ENCODE measurements around the gene SAPCD1.
A peak's percentile ranks its signal among the peaks of the same experiment; 100 is the strongest.

SAPCD1 gene

DNA sequence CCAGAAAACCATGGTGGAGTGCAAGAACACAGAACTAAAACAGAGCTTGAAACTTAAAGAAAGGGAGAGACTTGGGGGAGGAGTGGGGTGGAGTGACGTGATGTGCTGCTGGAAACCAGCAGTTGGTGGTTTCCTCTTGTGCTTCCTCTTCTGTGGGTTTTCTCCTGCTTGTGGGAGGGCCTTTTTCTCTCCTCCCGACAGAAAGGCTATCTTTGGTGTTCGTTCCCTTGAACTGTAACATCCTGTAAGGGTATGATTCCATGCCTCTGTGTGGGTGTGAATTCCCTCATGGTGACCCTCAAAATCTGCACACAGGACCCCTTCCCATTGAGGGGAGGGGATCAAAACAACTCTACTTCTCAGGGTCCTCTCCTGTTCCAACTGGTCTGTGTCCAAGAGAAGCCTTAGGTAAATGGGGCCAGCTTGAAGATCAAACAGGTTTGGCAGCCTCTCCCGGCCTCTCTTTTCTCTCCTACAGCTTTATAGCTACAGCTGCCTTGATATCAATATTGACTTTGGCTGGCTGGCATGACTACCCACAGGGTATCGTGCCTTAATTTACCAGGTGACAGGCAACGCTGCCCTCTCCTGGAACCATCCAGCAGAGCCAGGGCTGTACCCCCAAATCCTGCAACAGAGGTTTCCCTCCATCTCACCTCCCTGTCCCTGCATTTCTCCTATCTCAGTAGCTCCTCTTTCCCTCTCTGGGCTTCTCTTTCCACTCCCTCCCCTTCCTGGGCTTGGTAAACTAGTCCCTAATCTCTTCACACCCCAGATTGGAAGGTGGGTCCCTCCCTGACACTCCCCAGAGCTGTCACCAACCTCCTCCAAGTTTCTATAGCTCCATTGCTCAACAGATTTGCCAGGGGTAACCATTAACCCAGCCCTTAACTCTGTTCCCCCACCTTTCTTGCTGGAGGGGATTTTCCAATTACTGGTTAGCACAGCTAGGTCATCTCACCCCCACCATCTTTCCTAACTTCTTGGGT is 24.2 kb upstream of the SAPCD1 start:
- peaks cover 56% of the 10 kb centered on the region for H3K4me1 Mint-ChIP-seq
- H3K36me3 Mint-ChIP-seq: peaks cover 10% of the 10 kb centered on the region
- H3K9me3 Mint-ChIP-seq: no peaks in the 10 kb centered on the region
- H3K27ac Mint-ChIP-seq: peak overlapping the region; percentile 66
- H3K4me3 Mint-ChIP-seq: peak overlapping the region; percentile 96
- H3K27me3 Mint-ChIP-seq: no peaks in the 10 kb centered on the region

DNA sequence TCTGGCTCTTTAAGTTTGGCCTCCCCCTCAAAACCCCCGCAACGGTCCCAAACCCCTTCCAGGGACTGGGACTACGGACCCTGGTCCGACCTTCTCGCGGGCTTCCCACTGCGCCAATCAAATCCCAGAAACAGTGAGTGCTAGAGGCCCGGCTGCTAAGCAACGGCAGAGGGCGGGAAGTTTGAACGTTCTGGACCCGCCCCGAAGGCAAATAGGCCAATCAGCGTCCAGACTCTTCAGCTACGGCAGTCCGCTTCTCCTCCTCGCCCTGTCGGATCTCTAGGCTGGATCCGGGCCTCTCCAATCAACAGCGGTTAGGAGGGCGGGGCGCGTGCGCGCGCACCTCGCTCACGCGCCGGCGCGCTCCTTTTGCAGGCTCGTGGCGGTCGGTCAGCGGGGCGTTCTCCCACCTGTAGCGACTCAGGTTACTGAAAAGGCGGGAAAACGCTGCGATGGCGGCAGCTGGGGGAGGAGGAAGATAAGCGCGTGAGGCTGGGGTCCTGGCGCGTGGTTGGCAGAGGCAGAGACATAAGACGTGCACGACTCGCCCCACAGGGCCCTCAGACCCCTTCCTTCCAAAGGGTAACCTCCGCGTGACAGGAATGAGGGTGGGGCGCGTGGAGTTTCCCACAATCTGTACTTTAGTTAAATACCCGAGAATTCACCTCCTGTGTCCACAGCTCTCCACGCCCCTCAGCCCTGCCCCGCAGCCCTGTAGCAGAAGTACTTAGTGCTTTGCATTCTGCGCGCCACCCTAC is 22.6 kb upstream of the SAPCD1 start, which contains the start of gene MSH5:
MSH5 (plus strand) TSS at position 367 of the 758 bp plus-strand sequence. CDS start 462 bp downstream, outside the sequence.
- peak within 1 kb of the TSS; percentile 94 for H3K27ac Mint-ChIP-seq
- H3K4me3 Mint-ChIP-seq: peak within 1 kb of the TSS; percentile 98
- H3K9me3 Mint-ChIP-seq: no peaks in the 10 kb centered on the region
- peaks cover 43% of the 10 kb centered on the region for H3K4me1 Mint-ChIP-seq
- H3K27me3 Mint-ChIP-seq: no peaks in the 10 kb centered on the region
- peaks cover 10% of the 10 kb centered on the region for H3K36me3 Mint-ChIP-seq

DNA sequence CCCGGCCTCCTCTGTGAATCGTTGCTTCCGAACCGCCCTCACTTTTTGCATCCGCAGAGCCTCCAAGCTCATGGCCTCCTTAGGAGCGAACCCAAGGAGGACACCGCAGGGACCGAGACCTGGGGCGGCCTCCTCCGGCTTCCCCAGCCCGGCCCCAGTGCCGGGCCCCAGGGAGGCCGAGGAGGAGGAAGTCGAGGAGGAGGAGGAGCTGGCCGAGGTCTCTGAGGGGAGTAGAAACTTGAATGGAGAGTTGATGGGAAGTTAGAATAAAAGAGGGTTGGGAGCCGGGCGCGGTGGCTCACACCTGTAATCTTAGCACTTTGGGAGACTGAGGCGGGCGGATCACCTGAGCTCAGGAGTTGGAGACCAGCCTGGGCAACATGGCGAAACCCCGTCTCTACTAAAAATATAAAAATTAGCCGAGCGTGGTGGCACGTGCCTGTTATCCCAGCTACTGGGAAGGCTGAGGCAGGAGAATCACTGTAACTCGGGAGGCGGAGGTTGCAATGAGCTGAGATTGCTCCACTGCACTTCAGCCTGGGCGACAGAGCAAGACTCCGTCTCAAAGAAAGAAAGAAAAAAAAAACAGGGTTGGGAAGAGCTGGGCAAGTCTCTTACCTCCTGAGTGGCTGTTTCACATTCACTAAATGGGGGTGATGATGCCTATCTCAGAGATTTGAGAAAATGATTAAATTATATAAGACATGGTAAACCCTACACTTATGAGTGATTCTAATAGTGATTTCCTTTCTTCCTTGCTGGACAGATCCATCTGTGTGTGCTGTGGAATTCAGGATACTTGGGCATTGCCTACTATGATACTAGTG is 21.8 kb upstream of the SAPCD1 start:
- Mint-ChIP-seq H3K36me3 (peaks cover 10% of the 10 kb centered on the region), H3K4me3 (peak overlapping the region; percentile 98), H3K9me3 (no peaks in the 10 kb centered on the region), H3K4me1 (peaks cover 43% of the 10 kb centered on the region), H3K27ac (peak overlapping the region; percentile 94), H3K27me3 (no peaks in the 10 kb centered on the region)

DNA sequence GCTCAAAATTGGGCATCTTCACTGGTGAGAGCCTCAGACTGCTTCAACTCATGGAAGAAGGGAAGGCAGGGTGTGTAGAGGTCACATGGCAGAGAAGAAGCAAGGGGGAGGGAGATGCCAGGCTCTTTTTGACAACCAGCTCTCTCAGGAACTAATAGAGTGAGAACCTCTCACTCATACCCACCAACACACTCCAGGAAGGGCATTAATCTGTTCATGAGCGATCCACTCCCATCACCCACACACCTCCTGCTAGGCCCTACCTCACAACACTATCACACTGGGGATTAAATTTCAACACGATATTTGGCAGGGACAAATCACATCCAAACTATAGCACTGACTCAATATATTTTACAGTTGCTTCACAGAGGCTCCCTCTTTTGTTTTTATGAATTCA is 20.6 kb upstream of the SAPCD1 start:
- peak overlapping the region; percentile 65 for H3K4me3 Mint-ChIP-seq
- H3K27ac Mint-ChIP-seq: no peak overlapping the region
- no peaks in the 10 kb centered on the region for H3K27me3 Mint-ChIP-seq
- H3K36me3 Mint-ChIP-seq: peaks cover 10% of the 10 kb centered on the region
- no peaks in the 10 kb centered on the region for H3K9me3 Mint-ChIP-seq
- peaks cover 39% of the 10 kb centered on the region for H3K4me1 Mint-ChIP-seq

DNA sequence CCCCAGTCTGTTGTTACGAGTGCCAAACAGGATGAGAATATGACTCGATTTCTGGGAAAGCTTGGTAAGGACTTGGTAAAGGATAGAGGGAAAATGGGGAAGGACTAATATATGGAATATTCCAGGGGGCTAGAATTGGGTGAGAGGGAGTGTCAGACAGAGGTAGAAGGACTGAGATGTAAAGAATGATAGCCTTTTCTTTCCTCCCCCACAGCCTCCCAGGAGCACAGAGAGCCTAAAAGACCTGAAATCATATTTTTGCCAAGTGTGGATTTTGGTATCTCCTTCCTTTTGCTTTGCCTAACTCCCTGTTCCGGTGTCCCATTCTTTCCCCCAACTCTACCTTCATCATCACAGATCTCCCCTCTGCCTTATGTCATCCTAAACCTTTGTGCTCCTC is 19.6 kb upstream of the SAPCD1 start:
- H3K27ac Mint-ChIP-seq: no peak overlapping the region
- no peak overlapping the region for H3K4me3 Mint-ChIP-seq
- peaks cover 10% of the 10 kb centered on the region for H3K36me3 Mint-ChIP-seq
- no peaks in the 10 kb centered on the region for H3K27me3 Mint-ChIP-seq
- no peaks in the 10 kb centered on the region for H3K9me3 Mint-ChIP-seq
- H3K4me1 Mint-ChIP-seq: peaks cover 28% of the 10 kb centered on the region

DNA sequence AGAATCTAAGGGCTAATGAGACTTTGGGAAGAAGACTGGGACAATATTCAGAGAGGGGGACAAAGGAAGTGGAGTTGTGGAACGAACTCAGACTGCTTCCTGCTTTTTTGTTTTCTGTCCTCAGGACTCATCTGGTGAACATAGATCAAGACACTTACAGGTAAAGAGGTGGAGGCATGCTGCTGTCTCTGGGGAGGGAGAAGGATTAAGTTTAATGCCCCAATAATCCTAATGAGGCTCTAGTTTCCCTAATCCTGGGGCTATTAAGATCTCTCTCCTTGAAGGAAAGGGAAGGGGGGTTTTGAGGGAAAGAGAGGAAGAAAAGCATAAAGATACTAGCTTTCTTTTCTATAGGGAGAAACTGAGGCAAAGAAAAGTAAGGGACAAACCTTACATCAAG is 18.0 kb upstream of the SAPCD1 start:
- no peak overlapping the region for H3K4me3 Mint-ChIP-seq

DNA sequence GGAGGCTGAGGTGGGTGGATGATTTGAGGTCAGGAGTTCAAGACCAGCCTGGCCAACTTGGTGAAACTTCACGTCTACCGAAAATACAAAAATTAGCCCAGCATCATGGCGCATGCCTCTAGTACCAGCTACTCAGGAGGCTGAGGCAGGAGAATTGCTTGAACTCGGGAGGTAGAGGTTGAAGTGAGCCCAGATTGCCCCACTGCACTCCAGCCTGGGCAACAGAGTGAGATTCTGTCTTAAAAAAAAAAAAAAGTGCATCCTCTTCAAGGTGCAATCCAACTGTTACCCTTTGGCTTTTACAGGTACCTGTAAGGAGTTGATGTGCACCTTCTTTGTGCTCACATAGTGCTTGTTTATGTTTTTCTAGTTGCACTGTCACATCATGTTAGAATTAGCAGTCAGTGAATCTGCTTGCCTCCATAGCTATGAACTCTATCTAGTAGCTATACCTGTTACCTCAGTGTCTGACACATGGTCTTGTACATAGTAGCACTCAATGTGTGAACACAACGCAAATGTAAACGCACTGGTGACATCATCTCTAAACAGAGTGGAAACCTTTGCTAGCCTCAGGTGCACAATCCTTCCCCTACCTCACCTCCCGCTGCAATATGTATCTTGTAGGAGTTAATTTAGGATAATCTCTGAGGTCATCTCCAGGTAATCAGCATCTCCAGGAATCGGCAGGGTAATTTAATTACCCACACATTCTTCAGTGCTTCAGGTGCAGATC is 13.0 kb upstream of the SAPCD1 start:
- H3K9me3 Mint-ChIP-seq: no peaks in the 10 kb centered on the region
- no peaks in the 10 kb centered on the region for H3K36me3 Mint-ChIP-seq
- no peak overlapping the region for H3K4me3 Mint-ChIP-seq
- no peaks in the 10 kb centered on the region for H3K4me1 Mint-ChIP-seq
- no peak overlapping the region for H3K27ac Mint-ChIP-seq
- H3K27me3 Mint-ChIP-seq: no peaks in the 10 kb centered on the region

More for the DNA sequence above, 18.0 kb upstream of the SAPCD1 start:
- peaks cover 10% of the 10 kb centered on the region for H3K36me3 Mint-ChIP-seq
- no peaks in the 10 kb centered on the region for H3K27me3 Mint-ChIP-seq
- peaks cover 13% of the 10 kb centered on the region for H3K4me1 Mint-ChIP-seq
- H3K27ac Mint-ChIP-seq: no peak overlapping the region
- H3K9me3 Mint-ChIP-seq: no peaks in the 10 kb centered on the region

DNA sequence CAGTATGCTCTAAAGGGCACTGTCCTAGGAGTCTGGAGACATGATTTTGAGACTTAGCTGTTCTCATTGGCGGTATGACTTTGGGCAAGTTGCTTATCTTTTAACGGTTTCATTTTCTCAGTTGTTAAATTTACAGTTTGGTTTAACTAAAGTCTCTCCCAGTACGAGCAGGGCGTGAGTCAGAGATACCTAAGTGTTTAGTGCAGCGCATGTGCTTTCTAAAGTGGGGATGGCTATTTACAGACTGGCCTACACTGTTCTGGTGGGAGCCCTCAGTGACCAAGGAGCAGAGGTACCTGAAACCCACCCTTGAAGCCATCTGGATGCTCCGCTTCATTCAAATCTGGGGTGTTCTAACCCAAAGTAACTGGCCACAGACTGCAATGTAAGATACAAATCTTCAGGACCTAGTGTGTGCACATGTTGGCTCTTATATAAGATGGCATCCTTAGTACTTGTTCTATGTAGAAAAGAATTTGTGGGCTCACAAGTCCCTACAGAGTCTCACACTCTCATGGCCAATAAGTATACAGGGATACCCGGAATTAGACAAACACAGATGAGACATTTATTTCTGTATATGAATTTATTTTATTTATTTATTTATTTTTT is 11.9 kb upstream of the SAPCD1 start:
- Mint-ChIP-seq H3K9me3 (no peaks in the 10 kb centered on the region), H3K4me1 (no peaks in the 10 kb centered on the region), H3K36me3 (no peaks in the 10 kb centered on the region), H3K27me3 (no peaks in the 10 kb centered on the region), H3K4me3 (no peak overlapping the region), H3K27ac (no peak overlapping the region)

DNA sequence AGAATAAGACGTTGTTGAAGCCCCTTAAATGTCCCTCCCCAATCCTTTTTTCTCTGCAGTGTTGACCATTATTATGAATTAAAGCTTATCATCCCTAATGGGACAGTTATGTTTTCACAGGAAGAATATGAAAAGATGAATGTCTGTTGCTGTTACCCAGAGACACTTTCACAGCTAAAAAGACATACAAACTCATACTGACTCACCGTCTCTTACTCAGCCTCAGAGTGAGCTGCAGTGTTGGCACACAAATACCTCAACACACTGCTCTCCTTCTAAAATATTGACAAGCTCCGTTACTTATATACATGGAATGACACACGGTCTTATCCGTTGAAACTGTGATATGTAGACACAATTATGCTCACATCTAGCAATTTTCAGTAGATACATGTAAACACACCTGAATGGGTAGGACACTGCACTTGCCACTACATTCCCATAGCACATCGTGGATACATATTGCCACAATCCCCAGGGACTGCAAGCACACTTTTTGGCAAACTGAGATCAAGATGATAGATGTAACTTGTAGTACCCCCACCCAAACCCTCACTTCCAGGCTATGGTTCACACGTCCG is 9.6 kb upstream of the SAPCD1 start:
- Mint-ChIP-seq H3K36me3 (no peaks in the 10 kb centered on the region), H3K9me3 (no peaks in the 10 kb centered on the region), H3K27ac (peak overlapping the region; percentile 43), H3K27me3 (no peaks in the 10 kb centered on the region), H3K4me3 (no peak overlapping the region), H3K4me1 (no peaks in the 10 kb centered on the region)

DNA sequence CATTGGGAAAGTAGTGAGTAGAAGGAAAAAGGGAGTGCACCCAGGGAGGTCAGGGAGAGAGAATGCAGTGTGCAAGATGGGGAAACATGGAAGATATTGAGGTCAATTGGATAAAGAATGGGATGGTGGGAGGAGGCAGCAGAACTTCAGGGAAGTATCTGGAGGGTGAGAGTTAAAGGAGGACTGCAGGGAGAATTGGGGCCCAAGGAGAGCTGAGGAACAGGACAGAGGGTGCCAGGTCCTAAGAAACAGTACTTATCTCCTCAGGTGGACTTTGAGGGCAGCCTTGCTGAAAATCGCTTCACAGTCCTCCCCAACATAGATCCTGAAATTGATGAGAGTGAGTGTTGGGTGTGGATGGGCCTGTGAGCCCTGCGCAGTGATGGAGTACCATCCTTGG is 4.2 kb upstream of the SAPCD1 start:
- Mint-ChIP-seq H3K27ac (no peak overlapping the region), H3K36me3 (peaks cover 15% of the 10 kb centered on the region), H3K4me1 (no peaks in the 10 kb centered on the region), H3K4me3 (no peak overlapping the region), H3K9me3 (no peaks in the 10 kb centered on the region), H3K27me3 (no peaks in the 10 kb centered on the region)

DNA sequence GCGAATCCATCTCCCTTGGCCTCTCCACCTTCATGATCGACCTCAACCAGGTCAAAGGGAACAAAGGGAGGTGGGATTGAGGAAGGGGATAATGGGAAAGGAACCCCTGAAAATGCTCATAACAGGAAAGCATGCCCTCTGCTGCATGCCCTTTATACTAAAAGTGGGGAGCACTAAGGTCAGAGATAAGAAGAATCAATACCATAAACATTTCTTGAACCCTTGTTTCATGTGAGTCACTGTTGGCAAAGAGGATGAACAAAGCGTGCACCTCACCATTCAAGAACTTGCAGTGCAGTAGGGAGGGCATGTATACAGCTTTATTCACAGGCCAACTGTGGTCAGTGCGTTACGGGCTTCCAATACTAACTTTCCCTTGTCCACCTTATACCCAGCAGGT is 1.7 kb upstream of the SAPCD1 start:
- Mint-ChIP-seq H3K4me1 (peaks cover 3% of the 10 kb centered on the region), H3K4me3 (no peak overlapping the region), H3K36me3 (peaks cover 15% of the 10 kb centered on the region), H3K27ac (no peak overlapping the region), H3K9me3 (no peaks in the 10 kb centered on the region), H3K27me3 (no peaks in the 10 kb centered on the region)

DNA sequence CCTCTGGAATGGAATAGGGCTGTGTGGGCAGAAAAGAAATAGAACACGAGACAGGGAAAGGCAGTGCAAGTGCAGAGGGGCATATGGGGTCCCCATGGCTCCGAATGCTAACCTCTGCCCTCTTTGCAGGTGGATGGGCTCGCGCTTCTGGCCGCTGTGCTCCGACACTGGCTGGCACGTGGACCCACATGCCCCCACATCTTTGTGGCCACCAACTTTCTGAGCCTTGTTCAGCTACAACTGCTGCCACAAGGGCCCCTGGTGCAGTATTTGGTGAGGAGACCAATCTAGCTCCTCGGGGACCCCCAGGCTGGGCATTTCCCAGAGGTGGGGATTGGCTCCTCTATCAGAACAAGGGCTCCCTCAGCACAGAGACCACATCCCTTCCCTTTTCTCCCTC is 1.1 kb upstream of the SAPCD1 start:
- Mint-ChIP-seq H3K4me1 (peaks cover 3% of the 10 kb centered on the region), H3K27ac (no peak overlapping the region), H3K9me3 (no peaks in the 10 kb centered on the region), H3K4me3 (no peak overlapping the region), H3K27me3 (no peaks in the 10 kb centered on the region), H3K36me3 (peaks cover 15% of the 10 kb centered on the region)

DNA sequence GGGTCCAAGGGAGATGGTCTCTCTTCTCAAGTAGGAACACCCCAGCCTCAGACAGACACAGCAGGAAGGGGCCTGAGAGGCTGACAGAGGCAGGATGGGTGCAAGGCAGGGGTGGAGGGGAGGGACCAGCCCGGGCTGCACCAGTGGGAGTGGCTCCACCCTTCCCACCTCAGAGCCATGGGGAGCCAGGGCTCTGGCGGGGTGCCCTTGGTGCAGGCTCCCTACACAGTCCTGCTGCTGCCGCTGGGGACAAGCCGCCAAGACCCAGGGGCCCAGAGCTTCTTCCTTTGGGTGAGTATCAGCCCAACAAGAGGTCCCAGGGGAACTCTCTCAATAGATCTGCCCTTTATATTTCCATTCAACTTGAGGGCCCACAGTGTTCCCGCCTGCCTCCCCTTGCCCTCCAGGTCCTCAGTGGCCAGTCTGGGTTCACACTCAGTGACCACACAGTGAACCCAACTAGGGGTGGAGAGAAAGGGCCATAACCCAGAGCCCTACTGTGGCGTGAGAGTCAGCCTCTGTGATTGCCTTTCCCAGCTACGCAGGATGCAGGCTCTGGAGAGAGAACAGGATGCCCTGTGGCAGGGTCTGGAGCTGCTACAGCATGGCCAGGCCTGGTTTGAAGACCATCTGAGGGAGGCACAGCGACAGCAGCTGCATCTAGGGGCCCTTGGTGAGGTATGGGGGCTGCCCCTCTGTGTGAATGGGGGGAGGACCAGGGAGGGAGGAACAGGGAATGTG is 592 bp downstream of the SAPCD1 start:
- Mint-ChIP-seq H3K36me3 (peaks cover 15% of the 10 kb centered on the region), H3K4me1 (peaks cover 3% of the 10 kb centered on the region), H3K27me3 (no peaks in the 10 kb centered on the region), H3K9me3 (no peaks in the 10 kb centered on the region), H3K27ac (no peak overlapping the region), H3K4me3 (no peak overlapping the region)

DNA sequence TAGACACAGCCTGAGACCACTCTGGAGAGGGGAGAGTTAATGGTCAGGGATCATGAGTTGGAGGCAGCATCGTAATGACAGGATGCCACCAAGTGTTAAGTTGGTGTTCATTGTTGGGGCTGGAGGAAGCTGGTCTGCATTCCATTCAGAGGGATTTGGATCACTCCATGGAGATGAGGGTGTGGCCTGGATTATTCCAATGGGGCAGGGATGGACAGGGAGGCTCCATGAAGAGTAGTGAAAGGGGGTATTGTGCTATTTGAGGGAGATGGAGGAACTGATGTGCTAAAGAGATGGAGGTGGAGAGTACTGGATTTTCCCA is 1.1 kb downstream of the SAPCD1 start:
- H3K27ac Mint-ChIP-seq: no peak overlapping the region
- no peaks in the 10 kb centered on the region for H3K9me3 Mint-ChIP-seq
- H3K4me1 Mint-ChIP-seq: peaks cover 3% of the 10 kb centered on the region
- peaks cover 15% of the 10 kb centered on the region for H3K36me3 Mint-ChIP-seq
- no peak overlapping the region for H3K4me3 Mint-ChIP-seq
- no peaks in the 10 kb centered on the region for H3K27me3 Mint-ChIP-seq
